Ramos (cell line): ENCODE results near the gene OR10J1.
"Not testable (repeated sequence)": the region's sequence is repeated elsewhere in the genome, so short reads cannot be mapped to it uniquely, and the experiment has no call there.

ENCODE experiments used
- in situ Hi-C: fragments of 300-500 bp; cut with MboI; formaldehyde crosslinking; loops from one replicate; pipeline ENCODE4 v1.14.3; 2022; ENCODE audit warnings: low sequenced_read_pairs; ENCODE audit not compliant: unreplicated experiment

The OR10J1 gene

DNA sequence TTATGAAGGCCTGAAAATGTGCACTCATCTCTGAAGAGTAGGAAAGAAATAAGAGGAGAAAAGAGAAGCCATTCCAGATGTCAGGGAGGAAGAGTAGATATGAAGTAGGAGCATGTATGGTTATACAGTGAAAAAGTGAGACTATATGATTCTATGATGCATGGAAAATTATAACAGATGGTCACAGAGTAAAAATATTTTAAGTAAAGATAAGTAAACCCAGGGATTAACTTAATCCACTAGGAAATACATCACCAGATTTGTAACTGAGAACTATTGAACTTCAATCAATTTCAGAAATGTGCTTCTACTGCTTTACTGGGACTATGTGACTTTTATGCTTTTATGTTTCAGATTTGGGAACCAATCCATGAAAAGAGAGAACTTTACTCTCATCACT lies at the start of gene OR10J1:
OR10J1 (plus strand) TSS at position 301 of the 400 bp plus-strand sequence; CDS start at position 371, 70 bp downstream.
- in situ Hi-C loops: no loop called here

DNA sequence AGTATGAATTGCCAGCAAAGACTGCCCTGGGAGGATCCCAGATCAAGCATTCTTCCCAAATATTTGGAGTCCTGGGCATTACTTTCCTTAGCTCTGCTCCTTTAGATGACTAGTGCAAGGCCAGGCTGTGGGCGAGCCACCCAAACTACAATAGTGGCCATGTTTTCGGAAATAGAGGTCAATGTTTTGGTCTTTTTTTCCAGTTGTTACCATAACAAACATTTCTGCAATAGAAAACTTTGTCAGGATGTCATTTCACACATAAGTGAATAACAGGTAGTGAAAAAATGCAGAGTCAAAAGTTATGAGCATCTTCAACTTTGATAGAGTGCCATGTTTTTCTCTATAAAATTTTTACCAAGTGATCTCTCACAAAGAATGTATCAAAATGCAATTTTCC lies 32.7 kb upstream of the OR10J1 start:
- in situ Hi-C loops: no loop called here

DNA sequence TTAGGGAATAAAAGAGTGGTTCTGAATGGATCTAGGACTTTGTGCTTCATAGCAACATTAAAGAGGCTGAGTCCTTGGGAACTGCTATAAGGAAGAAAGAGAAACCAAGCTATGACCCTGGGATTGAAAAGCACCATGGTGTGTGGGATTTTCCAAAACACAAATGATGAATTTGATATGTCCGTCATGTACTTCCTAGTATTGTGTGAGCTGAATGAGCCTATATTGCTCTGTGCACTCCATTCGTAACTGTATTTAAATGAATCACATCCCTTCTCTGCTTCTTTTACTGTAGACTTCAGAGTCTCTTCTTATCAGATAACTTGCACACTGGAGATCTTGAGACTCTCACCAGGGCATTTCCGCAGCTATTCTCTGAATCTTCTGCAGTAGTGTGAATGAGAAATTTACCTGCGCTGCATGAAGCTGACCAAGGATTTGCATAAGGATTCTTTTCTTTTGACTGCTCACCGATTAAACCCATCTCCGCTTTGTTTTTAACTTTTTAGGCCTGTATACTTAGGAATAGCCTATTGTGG lies 30.6 kb upstream of the OR10J1 start:
- in situ Hi-C loops: no loop called here

- in situ Hi-C loops: no loop called here
Observed at GRCh38 chr1:159421821-159422220, 17.7 kb upstream of the OR10J1 start.

DNA sequence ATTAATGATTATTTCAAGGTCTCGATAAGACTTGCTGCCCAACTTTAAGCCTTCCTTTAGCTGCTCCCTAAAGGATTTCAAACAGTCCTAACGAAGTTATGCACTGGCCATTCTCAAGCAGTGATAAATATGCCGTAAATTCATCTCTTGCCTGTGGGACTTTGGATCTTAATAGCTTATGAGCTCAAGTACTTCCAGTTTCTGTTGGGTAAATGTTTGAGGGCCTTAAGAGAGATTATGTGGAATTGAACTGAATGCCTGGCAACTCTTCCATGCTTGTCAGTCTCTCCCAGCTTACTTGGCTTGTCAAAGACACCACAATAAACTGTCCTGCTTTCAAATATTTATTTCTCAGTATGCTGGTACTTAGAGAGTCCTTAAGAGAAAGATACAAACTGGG lies 11.0 kb upstream of the OR10J1 start:
- in situ Hi-C loops: no loop called here

- in situ Hi-C loops: no loop called here
Observed at GRCh38 chr1:159429074-159429861, 10.3 kb upstream of the OR10J1 start.

DNA sequence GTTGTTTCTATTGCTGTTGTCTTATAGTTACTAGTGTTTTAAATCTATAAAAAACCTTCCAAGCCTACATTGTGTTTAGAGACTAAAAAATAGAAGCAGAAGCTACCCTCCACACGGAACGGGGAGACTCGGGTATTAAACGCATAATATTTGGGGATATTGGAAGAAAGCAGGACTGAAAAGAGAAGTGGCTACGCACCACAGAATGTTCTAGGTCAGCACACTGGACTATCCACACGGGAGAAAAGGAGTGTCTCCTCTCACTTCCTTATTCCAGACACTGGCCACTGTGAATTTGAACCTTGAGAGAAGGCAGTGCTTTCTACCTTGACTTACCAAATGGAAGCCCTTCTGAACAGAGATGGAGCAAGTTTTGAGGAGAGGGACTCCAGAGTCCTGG lies 8.5 kb upstream of the OR10J1 start:
- in situ Hi-C loops: no loop called here

DNA sequence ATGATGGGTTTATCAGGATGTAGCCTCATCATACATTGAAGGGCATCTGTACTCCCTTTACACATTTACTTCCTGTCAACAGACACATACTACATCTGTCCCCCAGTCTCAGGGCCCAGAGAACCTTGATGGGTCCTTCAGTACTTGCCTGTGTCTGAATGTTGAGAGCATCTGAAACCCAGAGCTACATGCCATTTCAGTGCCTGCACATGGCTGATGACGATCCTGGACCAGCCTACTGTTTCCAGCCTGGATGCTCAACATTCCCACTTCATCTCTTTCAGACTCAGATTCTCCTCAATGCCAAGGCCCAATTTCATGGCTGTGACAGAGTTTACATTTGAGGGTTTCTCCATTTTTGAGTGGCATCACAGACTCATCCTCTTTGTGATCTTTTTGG lies 7.6 kb upstream of the OR10J1 start, which contains the start of gene OR10J4:
OR10J4 (plus strand) TSS at position 301 of the 400 bp plus-strand sequence.
- in situ Hi-C loops: no loop called here

DNA sequence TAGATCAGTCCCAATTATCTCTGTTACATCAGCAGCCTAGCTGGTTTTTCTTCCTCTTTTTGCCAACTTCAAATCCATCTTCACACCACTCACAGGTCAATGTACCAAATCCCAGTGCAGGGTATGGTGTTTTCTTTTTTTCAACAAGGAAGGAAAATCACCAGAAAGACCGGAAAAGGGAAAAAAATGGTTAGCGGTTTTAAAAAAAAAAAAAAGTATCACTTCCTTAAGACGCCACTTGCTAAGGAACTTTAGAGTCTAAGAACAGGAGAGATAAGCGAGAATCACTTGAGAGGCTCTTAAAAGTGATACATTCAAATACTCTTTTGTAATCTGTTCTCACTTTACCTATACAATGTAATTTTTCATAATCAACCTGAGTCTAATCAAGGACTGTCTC lies 3.1 kb upstream of the OR10J1 start:
- in situ Hi-C loops: no loop called here

DNA sequence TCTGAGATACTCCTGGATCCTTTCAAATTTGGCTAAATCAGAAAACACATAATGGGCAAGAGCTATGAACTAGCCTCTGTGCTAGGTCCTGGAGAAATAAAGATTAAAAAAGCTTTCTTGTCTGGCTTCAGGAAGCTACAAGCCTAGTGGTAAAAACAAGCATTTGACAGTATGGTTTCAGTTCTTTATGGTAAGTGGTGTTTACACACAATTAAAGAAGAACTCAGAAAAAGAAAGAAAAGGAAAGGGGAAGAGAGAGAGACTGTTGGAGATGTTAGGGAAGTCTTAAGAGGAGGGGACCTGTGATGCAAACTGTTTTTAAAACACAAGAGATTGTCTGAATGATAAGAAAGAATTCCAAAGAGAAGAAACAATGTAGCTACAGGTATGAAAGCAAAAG lies 1.8 kb downstream of the OR10J1 start:
- in situ Hi-C loops: no loop called here

GRCh38 chr1:159442428-159442827 lies 2.9 kb downstream of the OR10J1 start:
- in situ Hi-C loops: no loop called here

GRCh38 chr1:159443066-159443750 lies 3.7 kb downstream of the OR10J1 start:
- in situ Hi-C loops: no loop called here

DNA sequence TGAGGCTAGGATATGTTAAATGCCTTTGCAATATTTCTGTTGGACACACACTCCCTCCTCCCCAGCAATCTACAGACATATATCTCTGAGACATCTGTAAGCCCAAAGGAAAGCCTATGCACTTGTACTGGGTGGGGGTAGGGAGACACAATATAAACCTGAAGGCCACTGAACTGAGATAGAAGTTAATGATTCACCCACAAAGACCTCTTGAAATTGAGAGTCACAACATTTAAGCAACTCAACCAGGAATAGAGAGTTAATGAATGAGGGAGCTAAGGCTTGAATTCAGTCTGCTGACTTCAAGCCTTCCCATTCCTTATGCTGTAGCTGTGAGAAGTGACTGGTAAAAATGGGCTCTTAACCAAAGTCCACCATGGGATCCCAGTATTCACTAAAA lies 5.0 kb downstream of the OR10J1 start:
- in situ Hi-C loops: no loop called here

DNA sequence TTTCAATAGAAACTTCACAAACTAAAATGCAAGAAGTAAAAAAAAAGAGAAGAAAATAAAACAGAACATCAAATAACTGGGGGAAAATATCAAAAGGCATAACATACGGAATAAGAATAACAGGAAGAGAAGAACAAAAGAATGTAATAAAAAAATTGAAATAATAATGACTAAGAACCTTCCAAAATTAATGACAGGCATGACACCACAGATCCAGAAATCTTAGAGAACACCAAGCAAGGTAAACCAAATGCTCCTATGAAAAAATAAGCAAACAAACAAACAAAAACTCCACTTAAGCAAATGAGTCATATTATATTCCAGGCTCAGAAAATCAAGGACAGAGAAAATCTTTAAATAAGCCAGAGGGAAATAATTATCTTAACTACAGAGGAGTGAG lies 8.7 kb downstream of the OR10J1 start:
- in situ Hi-C loops: no loop called here

GRCh38 chr1:159449605-159450004 lies 10.1 kb downstream of the OR10J1 start:
- in situ Hi-C loops: not testable (repeated sequence)

- in situ Hi-C loops: no loop called here
Observed at GRCh38 chr1:159459551-159459950, 20.0 kb downstream of the OR10J1 start.

DNA sequence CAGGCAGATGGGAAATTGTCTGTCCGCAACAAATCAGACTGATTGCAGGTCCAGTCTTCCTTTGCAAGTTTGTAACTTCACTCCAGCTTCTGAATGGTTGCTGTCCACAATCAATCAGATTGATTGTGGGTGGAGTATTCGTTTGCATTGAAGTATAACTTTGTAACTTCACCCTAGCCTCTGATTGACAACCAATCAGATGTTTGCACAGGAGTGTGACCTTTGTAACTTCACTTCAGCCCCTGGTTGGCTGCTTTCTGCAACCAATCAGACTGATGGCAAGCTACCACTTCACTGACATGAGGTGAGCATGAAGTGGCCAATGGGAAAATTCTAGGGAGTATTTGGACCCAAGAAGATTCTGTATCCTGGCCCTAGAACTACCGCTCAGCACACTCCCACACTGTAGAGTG lies 25.7 kb downstream of the OR10J1 start:
- in situ Hi-C loops: no loop called here

- in situ Hi-C loops: no loop called here
Observed at GRCh38 chr1:159468321-159468720, 28.8 kb downstream of the OR10J1 start.

DNA sequence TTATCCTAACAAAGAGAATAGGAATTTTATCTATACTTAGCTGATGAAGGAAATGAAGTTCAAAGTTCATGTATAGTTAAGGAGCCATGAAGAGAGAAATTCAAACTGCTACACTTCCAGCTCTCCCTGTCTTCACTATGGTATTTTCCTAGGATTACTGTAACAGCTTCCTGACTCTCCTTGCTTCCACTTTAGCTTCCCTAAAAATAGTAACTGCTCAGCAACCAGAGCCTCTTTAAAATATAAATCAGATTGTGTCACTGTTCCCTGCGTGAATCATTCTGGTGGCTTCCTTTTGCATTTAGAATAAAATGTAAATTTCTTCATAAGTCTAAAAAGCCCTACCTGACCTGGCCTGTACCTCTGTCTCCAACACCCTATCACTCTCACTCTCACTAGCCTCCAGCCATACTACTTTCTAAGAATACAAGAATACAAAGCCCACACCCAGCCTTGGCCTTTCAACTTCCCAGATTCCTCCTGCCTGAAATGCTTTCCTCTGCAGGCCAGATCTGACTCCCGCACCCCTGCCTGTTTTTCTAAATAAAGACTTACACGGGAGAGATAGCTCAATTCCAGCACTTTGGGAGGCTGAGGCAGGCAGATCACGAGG lies 30.5 kb downstream of the OR10J1 start:
- in situ Hi-C loops: no loop called here

- in situ Hi-C loops: no loop called here
Observed at GRCh38 chr1:159473335-159473734, 33.8 kb downstream of the OR10J1 start.

GRCh38 chr1:159474926-159475325 lies 35.4 kb downstream of the OR10J1 start:
- in situ Hi-C loops: no loop called here
